ENCODE data around the gene NINJ2.

NINJ2 gene

GRCh38 chr12:546920-547845 lies 116.1 kb downstream of the NINJ2 start:
- H3K27ac ChIP-seq = no peak overlapping the region
- TF ChIP-seq ZFX (IDR thresholded peaks at IDR 0.05) = no peak
- peak; percentile 99 for TF ChIP-seq CTCF (conservative IDR thresholded peaks at IDR 0.05)

- no peak overlapping the region for H3K27ac ChIP-seq
- TF ChIP-seq CTCF (conservative IDR thresholded peaks at IDR 0.05) = no peak; the same call in 1 of the 2 replicates
- no peak for TF ChIP-seq ZFX (IDR thresholded peaks at IDR 0.05)
Measured at GRCh38 chr12:546265-546919, 116.9 kb downstream of the NINJ2 start.

- TF ChIP-seq CTCF (conservative IDR thresholded peaks at IDR 0.05) = no peak
- no peak for TF ChIP-seq ZFX (IDR thresholded peaks at IDR 0.05)
- no peak overlapping the region for H3K27ac ChIP-seq
Measured at GRCh38 chr12:545835-546234, 117.4 kb downstream of the NINJ2 start.

- H3K27ac ChIP-seq = no peak overlapping the region
- TF ChIP-seq CTCF (conservative IDR thresholded peaks at IDR 0.05) (no peak), ZFX (IDR thresholded peaks at IDR 0.05) (no peak)
Measured at GRCh38 chr12:544941-545635, 118.2 kb downstream of the NINJ2 start.

GRCh38 chr12:544142-544541 lies 119.1 kb downstream of the NINJ2 start:
- no peak overlapping the region for H3K27ac ChIP-seq
- TF ChIP-seq CTCF (conservative IDR thresholded peaks at IDR 0.05) = no peak
- no peak for TF ChIP-seq ZFX (IDR thresholded peaks at IDR 0.05)

- H3K27ac ChIP-seq = no peak overlapping the region
Measured at GRCh38 chr12:543114-543451, 120.2 kb downstream of the NINJ2 start.

GRCh38 chr12:542395-543113 lies 120.7 kb downstream of the NINJ2 start:
- no peak for TF ChIP-seq CTCF (conservative IDR thresholded peaks at IDR 0.05)
- TF ChIP-seq ZFX (IDR thresholded peaks at IDR 0.05) = no peak
- H3K27ac ChIP-seq = no peak overlapping the region

More at GRCh38 chr12:543114-543451, 120.2 kb downstream of the NINJ2 start:
- TF ChIP-seq ZFX (IDR thresholded peaks at IDR 0.05) = no peak
